ENCODE results near the gene RNF220.

DNA sequence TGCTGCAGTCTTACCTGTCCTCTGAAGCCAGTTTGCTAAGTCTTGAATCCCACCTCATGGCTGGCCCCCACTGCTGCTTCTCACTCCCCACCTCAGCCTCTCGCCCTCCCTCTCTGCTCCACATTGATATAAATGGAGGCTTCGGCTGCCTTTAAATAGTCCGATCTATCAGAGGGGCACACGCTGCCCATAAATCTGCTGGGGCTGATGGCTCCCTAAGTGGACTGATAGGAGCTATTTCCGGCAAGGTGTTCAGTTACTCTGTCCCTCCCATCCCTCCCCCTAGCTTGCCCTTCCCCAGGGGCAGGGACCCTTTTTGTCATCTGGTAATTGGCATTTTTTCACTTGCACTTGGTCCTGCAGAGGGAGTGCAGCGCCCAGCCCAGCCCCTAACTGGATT is 160.8 kb downstream of the RNF220 start:
- TF ChIP-seq, protein P1, sequence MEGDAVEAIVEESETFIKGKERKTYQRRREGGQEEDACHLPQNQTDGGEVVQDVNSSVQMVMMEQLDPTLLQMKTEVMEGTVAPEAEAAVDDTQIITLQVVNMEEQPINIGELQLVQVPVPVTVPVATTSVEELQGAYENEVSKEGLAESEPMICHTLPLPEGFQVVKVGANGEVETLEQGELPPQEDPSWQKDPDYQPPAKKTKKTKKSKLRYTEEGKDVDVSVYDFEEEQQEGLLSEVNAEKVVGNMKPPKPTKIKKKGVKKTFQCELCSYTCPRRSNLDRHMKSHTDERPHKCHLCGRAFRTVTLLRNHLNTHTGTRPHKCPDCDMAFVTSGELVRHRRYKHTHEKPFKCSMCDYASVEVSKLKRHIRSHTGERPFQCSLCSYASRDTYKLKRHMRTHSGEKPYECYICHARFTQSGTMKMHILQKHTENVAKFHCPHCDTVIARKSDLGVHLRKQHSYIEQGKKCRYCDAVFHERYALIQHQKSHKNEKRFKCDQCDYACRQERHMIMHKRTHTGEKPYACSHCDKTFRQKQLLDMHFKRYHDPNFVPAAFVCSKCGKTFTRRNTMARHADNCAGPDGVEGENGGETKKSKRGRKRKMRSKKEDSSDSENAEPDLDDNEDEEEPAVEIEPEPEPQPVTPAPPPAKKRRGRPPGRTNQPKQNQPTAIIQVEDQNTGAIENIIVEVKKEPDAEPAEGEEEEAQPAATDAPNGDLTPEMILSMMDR (IDR thresholded peaks at IDR 0.05; ENCODE audit: low read length), result no peak
- no peak for TF ChIP-seq EZH2 (IDR thresholded peaks at IDR 0.05; ENCODE audit: borderline replicate concordance, low read length)
